ENCODE data around the gene RRP8. TPM values are rescaled to one million over a fixed set of nuclear protein-coding genes. Genes with fewer than 3 reads are reported as not detected.

RRP8 gene
- total and polyA plus RNA-seq, 2 of the 8 experiments (the other 6 are each of a cell fraction or from before 2014, with no cell fraction given) = 4.2 to 14.9 TPM

- no peak overlapping the region for H4K5ac ChIP-seq (ENCODE audit: insufficient read length, low read depth, low read length)
- no peak overlapping the region for H2AFZ ChIP-seq (ENCODE audit: low read length)
- H3K18ac ChIP-seq (ENCODE audit: extremely low read depth, low read length) = no peak overlapping the region
- H3K23ac ChIP-seq (ENCODE audit: insufficient read length) = no peak overlapping the region
- peaks cover 0 to 50% of the 10 kb centered on the region in 2 experiments; a peak in 3 of 4 replicates for H3K79me2 ChIP-seq (ENCODE audit: control insufficient read depth in 1 of 2, insufficient read depth in 2 of 2, low read length in 2 of 2)
- FAIRE-seq (no peak), DNase-seq (ENCODE audit: low read depth in 1 of 2, low spot score in 2 of 2) (peak in 1 of 2 experiments; percentile 14)
- ChIA-PET CTCF (ENCODE audit: partially characterized antibody) (interaction anchor here (0.8 to 2.2 kb wide), 6 partner anchors 10 to 98 kb away, joined by 3 to 10 read pairs (median 4); partner anchors contain the start of genes MRPL17 and TPP1), POLR2A (ENCODE audit: partially characterized antibody) (interaction anchor here (0.7 to 4.8 kb wide), 17 partner anchors 9 to 135 kb away, joined by 3 to 31 read pairs (median 4); partner anchors contain the start of genes ARFIP2, TIMM10B, TPP1 and TRIM3)
- peak overlapping the region in 1 of 4 experiments; percentile 27; a peak in 1 of 8 replicates for H3K4me3 ChIP-seq (ENCODE audit: extremely low read depth in 1 of 4, insufficient read depth in 2 of 4, low read depth in 3 of 4, low read length in 4 of 4)
- H3K27me3 ChIP-seq (replicated peaks in 1 of 4; ENCODE audit: control insufficient read depth in 3 of 4, extremely low read depth in 1 of 4, insufficient read depth in 3 of 4, low read length in 3 of 4) = no peaks in the 10 kb centered on the region
- peak overlapping the region; percentile 51; the same call in 1 of the 2 replicates for H2BK20ac ChIP-seq (ENCODE audit: low read length)
- H3K56ac ChIP-seq (replicated peaks; ENCODE audit: insufficient read length, low read depth, low read length) = no peak overlapping the region
- H3K27ac ChIP-seq (ENCODE audit: low read depth, low read length) = peak overlapping the region; percentile 76; the same call in 1 of the 2 replicates
- no peak overlapping the region; the same call in 1 of the 2 replicates for H2BK15ac ChIP-seq (ENCODE audit: low read length)
- H3K23me2 ChIP-seq (ENCODE audit: low read depth, low read length) = peaks cover 21% of the 10 kb centered on the region
- H3K4ac ChIP-seq (replicated peaks; ENCODE audit: insufficient read length, low read depth, low read length) = no peak overlapping the region
- H2BK5ac ChIP-seq (ENCODE audit: low read depth, low read length) = no peak overlapping the region
- H2AK5ac ChIP-seq (ENCODE audit: low read depth, low read length) = no peak overlapping the region
- H4K8ac ChIP-seq (ENCODE audit: extremely low read depth, insufficient read depth, low read length) = no peak overlapping the region
- H3K4me1 ChIP-seq (replicated peaks in 1 of 4; ENCODE audit: control insufficient read depth in 3 of 4, insufficient read depth in 4 of 4, low read length in 3 of 4) = peaks cover 8 to 29% (median 12%) of the 10 kb centered on the region in 4 experiments
- no peak overlapping the region for H2BK120ac ChIP-seq (replicated peaks; ENCODE audit: low read depth, low read length)
- peak overlapping the region in 2 of 4 experiments; percentile 3 to 40; a peak in 2 of 7 replicates for H3K9ac ChIP-seq (replicated peaks in 1 of 4; ENCODE audit: extremely low read depth in 1 of 4, low read depth in 3 of 4, low read length in 3 of 4)
- H4K91ac ChIP-seq (replicated peaks; ENCODE audit: insufficient read length, low read length) = peak overlapping the region; percentile 29
- peaks cover 17 to 36% (median 31%) of the 10 kb centered on the region in 4 experiments for H3K36me3 ChIP-seq (ENCODE audit: control insufficient read depth in 2 of 4, insufficient read depth in 4 of 4, low read length in 3 of 4)
- H2BK12ac ChIP-seq (ENCODE audit: low read depth, low read length) = no peak overlapping the region
- H4K20me1 ChIP-seq (replicated peaks in 1 of 2; ENCODE audit: control insufficient read depth in 1 of 2, insufficient read depth in 2 of 2, low read length in 2 of 2) = no peaks in the 10 kb centered on the region
- H3K79me1 ChIP-seq (ENCODE audit: low read depth, low read length) = peaks cover 10% of the 10 kb centered on the region; the same call in 1 of the 2 replicates
- H3K14ac ChIP-seq (ENCODE audit: insufficient read length) = no peak overlapping the region
- no peak for TF ChIP-seq POLR2AphosphoS5 (IDR thresholded peaks at IDR 0.05; ENCODE audit: low read depth, low read length)
- 0 out of 2 replicates have a peak, but pooled peaks have one; percentile 0 for TF ChIP-seq TAF1 (IDR thresholded peaks at IDR 0.05; ENCODE audit: low read depth, low read length)
- peak overlapping the region; percentile 53 to 54; a peak in 2 of 4 replicates for H3K4me2 ChIP-seq (ENCODE audit: insufficient read depth in 1 of 2, low read depth in 2 of 2, low read length in 2 of 2)
- no peaks in the 10 kb centered on the region for H3K9me3 ChIP-seq (ENCODE audit: insufficient read depth in 2 of 2, low read depth in 1 of 2, low read length in 1 of 2)
Observed at GRCh38 chr11:6607190-6607795, 3.9 kb upstream of the RRP8 start.
